GM10248 (cell line): ENCODE measurements around the gene SP2.

Experiments
- CTCF ChIA-PET: fragments of 300-600 bp; sonication (Branson Sonifier 250); formaldehyde crosslinking; extraction: SDS; loops from one replicate; lab custom pipeline; 2021; ENCODE audit warnings: antibody characterized with exemption; lab: Yijun Ruan, JAX
- POLR2A ChIA-PET: fragments of 350-650 bp; sonication (Branson Sonifier 250); formaldehyde crosslinking; extraction: SDS; loops from one replicate; lab custom pipeline; 2020; ENCODE audit warnings: antibody characterized with exemption; lab: Yijun Ruan, JAX
- DNase-seq: peaks from one replicate; pipeline ENCODE4 v3.0.0; 2012; ENCODE audit errors: extremely low spot score
- TF ChIP-seq, protein P1 (sequence below): IDR thresholded peaks from 2 replicates; pipeline ENCODE4 v1.5.1; 2012; ENCODE audit warnings: mild to moderate bottlenecking, low read depth; ENCODE audit errors: extremely low read depth, missing control alignments, control extremely low read depth

The SP2 gene

DNA sequence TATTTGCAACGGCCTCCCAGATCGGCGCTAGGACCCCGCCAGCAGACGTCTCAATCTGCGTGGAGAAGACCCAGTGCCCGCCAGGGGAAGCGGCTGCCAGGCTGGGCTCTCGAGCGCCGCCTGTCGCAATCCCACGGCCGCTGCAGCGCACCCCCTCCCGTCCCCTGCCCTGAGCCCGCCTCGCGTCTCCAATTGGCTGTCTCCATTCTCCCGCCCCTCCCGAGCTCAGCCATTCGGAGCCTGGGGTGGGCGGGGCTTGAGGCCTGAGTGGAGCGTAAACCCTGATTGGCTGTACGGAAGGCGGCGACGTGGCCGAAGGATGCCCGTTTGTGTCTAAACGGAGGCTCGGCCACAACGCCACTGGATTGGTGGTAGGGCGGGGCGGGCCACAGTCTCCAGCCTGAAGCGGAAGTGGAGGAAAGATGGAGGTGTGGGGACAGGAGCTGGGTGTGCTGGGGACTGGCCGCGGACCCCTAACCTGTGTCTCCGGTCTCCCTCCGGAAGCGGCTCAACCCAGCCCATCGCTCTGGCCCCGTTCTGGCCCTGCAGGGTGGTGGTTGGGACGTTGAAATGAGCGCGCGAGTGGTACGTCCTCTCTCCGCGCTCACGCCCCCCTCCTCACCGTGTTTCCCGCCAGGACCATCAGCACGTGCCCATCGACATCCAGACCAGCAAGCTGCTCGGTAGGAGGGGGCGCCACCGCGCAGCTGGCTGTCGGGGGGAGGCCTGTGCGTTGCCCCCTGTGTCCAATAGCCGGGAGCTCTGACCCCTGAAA lies 74.9 kb downstream of the SP2 start, which contains the start of gene CDK5RAP3:
Gene CDK5RAP3 (plus strand): TSS at position 389 of the 775 bp plus-strand sequence. CDS start 34 bp downstream, at position 423.
- peak; percentile 99 for DNase-seq
- POLR2A ChIA-PET, result interaction anchor here (0.6 to 1.0 kb wide), 3 partner anchors 30 to 47 kb away, joined by 3 to 5 read pairs (median 4); partner anchors contain the start of gene PNPO
- TF ChIP-seq, protein P1, sequence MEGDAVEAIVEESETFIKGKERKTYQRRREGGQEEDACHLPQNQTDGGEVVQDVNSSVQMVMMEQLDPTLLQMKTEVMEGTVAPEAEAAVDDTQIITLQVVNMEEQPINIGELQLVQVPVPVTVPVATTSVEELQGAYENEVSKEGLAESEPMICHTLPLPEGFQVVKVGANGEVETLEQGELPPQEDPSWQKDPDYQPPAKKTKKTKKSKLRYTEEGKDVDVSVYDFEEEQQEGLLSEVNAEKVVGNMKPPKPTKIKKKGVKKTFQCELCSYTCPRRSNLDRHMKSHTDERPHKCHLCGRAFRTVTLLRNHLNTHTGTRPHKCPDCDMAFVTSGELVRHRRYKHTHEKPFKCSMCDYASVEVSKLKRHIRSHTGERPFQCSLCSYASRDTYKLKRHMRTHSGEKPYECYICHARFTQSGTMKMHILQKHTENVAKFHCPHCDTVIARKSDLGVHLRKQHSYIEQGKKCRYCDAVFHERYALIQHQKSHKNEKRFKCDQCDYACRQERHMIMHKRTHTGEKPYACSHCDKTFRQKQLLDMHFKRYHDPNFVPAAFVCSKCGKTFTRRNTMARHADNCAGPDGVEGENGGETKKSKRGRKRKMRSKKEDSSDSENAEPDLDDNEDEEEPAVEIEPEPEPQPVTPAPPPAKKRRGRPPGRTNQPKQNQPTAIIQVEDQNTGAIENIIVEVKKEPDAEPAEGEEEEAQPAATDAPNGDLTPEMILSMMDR, result peak; percentile 86
- CTCF ChIA-PET, result interaction anchor here (0.8 to 18.8 kb wide), 34 partner anchors 8 to 643 kb away, joined by 3 to 584 read pairs (median 5); partner anchors contain the start of genes LRRC46, MRPL10, OSBPL7 and PNPO

DNA sequence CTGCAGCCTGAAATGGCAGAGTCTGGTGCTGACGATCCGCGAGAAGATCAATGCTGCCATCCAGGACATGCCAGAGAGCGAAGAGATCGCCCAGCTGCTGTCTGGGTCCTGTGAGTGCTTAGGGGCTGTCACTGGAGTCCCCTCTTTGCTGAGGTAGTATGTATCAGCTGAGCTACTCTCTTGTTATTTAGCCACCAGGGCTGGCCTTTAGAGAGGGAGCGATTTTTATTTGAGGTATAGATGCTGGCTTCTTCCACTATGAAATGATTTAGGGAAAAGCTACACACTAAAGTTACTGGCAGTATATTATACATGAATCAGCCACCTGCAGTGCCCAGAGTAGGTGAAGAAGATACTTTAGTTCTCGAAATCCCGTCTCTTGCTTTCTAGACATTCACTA lies 77.5 kb downstream of the SP2 start:
- DNase-seq, result no peak
- TF ChIP-seq, protein P1, result no peak
- ChIA-PET CTCF (interaction anchor here (18.5 to 18.8 kb wide), 2 partner anchors 23 to 42 kb away, joined by 305 to 584 read pairs; partner anchors contain the start of genes PNPO and PRR15L), POLR2A (no interaction called here)

DNA sequence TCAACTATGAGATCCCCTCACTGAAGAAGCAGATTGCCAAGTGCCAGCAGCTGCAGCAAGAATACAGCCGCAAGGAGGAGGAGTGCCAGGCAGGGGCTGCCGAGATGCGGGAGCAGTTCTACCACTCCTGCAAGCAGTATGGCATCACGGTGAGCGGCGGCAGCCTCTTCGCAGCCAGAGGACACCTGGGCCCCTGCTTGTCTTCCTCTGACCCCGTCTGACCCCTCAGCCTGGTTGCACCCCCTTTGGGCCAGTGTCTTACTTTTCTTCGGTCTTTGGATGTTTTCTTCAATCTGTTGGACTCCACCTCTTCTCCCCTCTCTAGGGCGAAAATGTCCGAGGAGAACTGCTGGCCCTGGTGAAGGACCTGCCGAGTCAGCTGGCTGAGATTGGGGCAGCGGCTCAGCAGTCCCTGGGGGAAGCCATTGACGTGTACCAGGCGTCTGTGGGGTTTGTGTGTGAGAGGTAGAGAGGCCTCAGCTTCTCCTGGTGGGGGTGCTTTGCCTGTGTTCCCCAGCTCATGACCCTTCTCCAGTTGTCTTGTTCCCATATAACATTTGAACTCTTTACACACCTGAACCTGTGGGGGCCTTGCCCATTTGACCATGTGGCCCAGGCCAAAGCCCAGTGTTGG lies 79.3 kb downstream of the SP2 start:
- CTCF ChIA-PET, result interaction anchor here (1.4 to 18.8 kb wide), 7 partner anchors 10 to 134 kb away, joined by 3 to 584 read pairs (median 6); partner anchors contain the start of genes PNPO, PRR15L and SCRN2
- no peak for DNase-seq
- TF ChIP-seq, protein P1, result no peak
- POLR2A ChIA-PET, result no interaction called here

DNA sequence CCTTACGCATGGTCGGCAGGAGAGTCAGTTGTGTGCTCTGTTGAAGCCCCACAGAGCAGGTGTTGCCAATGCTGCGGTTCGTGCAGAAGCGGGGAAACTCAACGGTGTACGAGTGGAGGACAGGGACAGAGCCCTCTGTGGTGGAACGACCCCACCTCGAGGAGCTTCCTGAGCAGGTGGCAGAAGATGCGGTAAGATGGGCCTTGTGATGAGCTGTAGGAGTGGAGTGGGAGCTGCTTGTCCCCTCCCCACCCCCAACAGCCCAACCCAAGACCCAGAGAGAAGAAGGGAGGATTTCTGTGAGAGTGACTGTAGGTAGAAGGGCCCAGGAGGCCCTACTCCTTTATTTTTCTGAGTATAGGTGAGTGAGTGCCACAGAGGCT lies 79.8 kb downstream of the SP2 start:
- DNase-seq, result no peak
- ChIA-PET POLR2A (no interaction called here), CTCF (interaction anchor here (1.4 to 18.8 kb wide), 7 partner anchors 9 to 135 kb away, joined by 3 to 584 read pairs (median 6); partner anchors contain the start of genes PNPO, PRR15L and SCRN2)
- TF ChIP-seq, protein P1, result no peak

DNA sequence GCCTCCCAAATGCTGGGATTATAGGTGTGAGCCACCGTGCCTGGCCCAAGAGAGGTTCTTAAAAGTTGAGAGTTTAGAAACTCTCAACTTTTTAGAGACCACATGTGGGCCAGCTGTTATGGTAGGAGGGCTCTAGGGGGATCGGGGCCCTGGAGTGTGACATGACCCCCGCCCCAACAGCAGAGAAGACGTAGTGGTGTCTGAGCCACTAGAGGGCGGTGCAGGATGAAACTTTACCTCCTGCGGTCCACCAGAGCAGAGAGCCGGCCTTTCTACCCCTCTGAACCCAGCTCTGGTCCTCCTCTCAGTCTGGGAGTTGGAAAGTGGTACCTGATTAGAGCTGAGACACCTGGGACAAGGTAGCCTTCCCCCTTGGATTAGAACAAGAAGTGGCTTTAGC lies 82.3 kb downstream of the SP2 start:
- TF ChIP-seq, protein P1, result peak; percentile 71
- CTCF ChIA-PET, result interaction anchor here (0.6 to 18.5 kb wide), 27 partner anchors 7 to 640 kb away, joined by 3 to 305 read pairs (median 4); partner anchors contain the start of genes CDK5RAP3, LRRC46, MRPL10 and PRR15L
- POLR2A ChIA-PET, result interaction anchor here (1.1 kb wide), 1 partner anchor 17 kb away, joined by 7 read pairs; no protein-coding TSS in a partner anchor
- DNase-seq, result peak; percentile 81
